ENCODE data around the gene NEDD4L. TPM values are rescaled to one million over a fixed set of nuclear protein-coding genes. Genes with fewer than 3 reads are reported as not detected.

The NEDD4L gene
- total and polyA plus RNA-seq, 3 donors from 2014 or later, result 14.3 to 43.1 (median 42.7) TPM

DNA sequence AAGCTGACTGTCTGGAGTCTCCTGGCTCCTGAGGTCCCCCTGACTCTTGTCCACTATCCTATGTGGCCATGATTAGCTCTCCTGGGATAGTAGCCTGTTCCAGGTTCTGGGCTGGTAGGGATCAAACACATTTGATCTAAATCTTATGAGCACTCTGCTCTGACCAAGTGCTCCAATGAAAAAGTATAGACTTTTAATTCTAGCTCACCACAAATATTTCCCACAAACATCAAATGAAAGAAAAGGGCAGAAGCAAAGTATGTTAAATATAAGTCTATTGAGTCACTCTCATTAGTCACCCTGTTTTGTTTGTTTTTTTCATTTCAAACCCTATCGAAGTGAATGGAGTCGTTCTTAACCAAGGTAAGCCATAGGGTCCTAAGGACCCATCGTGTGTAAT lies 39.7 kb upstream of the NEDD4L start:
- no peak overlapping the region for H3K27ac ChIP-seq
- no peak for DNase-seq
- no peak for TF ChIP-seq POLR2A (IDR thresholded peaks at IDR 0.05)
- TF ChIP-seq, protein P1, sequence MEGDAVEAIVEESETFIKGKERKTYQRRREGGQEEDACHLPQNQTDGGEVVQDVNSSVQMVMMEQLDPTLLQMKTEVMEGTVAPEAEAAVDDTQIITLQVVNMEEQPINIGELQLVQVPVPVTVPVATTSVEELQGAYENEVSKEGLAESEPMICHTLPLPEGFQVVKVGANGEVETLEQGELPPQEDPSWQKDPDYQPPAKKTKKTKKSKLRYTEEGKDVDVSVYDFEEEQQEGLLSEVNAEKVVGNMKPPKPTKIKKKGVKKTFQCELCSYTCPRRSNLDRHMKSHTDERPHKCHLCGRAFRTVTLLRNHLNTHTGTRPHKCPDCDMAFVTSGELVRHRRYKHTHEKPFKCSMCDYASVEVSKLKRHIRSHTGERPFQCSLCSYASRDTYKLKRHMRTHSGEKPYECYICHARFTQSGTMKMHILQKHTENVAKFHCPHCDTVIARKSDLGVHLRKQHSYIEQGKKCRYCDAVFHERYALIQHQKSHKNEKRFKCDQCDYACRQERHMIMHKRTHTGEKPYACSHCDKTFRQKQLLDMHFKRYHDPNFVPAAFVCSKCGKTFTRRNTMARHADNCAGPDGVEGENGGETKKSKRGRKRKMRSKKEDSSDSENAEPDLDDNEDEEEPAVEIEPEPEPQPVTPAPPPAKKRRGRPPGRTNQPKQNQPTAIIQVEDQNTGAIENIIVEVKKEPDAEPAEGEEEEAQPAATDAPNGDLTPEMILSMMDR (IDR thresholded peaks at IDR 0.05), result no peak
- H3K9me3 ChIP-seq, result no peaks in the 10 kb centered on the region
- H3K36me3 ChIP-seq (ENCODE audit: low read depth, missing control alignments), result no peaks in the 10 kb centered on the region
- H3K4me3 ChIP-seq, result no peak overlapping the region
- intact Hi-C loops (cut with DNase I; ENCODE audit: low total_unique reads), result no loop called here
- H3K4me1 ChIP-seq, result no peaks in the 10 kb centered on the region
- H3K27me3 ChIP-seq, result no peaks in the 10 kb centered on the region
- WGBS, 2 donors, result 93 to 95% methylated on average over 3 of the region's 3 CpGs

DNA sequence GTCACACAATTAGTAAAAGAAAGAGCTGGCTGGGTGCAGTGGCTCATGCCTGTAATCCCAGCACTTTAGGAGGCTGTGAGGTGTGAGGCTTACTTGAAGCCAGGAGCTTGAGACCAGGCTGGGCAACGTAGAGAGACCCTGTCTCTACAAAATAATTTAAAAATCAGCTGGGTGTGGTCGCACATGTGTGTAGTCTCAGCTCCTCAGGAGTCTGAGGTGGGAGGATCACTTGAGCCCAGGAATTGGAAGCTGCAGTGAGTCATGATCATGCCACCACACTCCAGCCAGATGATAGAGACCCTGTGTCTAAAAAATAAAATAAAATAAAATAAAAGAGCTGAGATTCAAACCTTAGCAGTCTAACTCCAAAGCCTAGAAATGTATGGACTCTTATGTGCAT lies 39.0 kb upstream of the NEDD4L start:
- TF ChIP-seq, protein P1 (IDR thresholded peaks at IDR 0.05), result no peak
- TF ChIP-seq POLR2A (IDR thresholded peaks at IDR 0.05), result no peak
- 83 to 91% methylated on average over 2 of the region's 2 CpGs for WGBS, 2 donors
- no peaks in the 10 kb centered on the region for H3K9me3 ChIP-seq
- H3K27ac ChIP-seq, result no peak overlapping the region
- no peaks in the 10 kb centered on the region for H3K27me3 ChIP-seq
- DNase-seq, result no peak
- no peaks in the 10 kb centered on the region for H3K4me1 ChIP-seq
- intact Hi-C loops (cut with DNase I; ENCODE audit: low total_unique reads), result no loop called here
- H3K36me3 ChIP-seq (ENCODE audit: low read depth, missing control alignments), result no peaks in the 10 kb centered on the region
- no peak overlapping the region for H3K4me3 ChIP-seq

DNA sequence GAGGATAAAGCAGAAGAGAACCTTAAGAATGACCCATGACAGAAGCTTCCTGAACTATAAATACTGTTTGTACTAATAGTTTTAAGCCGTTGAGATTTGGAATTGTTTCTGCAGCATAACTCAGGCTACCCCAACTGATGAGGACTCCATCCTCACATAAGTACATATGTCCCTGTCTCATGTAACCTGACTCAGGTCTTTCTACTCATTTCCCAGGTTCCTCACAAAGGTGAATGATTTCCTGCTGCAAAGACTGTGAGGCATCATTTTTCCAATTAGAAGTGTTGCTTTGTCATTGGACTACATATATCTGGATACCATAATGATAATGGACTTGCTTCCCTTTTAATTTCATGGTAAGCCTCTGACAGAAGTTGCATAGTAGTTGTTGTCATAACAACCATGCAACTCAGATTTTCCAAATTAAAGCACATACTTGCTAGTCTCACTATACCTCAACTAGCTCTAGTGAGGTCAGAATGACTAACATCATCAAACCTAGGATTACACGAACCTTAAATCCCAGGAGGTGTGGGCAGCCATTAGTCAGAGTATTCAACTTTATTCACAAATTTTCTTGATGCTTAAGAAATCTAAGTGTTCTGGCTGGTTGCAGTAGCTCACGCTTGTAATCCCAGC lies 38.0 kb upstream of the NEDD4L start:
- no peak for TF ChIP-seq POLR2A (IDR thresholded peaks at IDR 0.05)
- TF ChIP-seq, protein P1 (IDR thresholded peaks at IDR 0.05), result no peak
- H3K9me3 ChIP-seq, result no peaks in the 10 kb centered on the region
- no peak overlapping the region for H3K27ac ChIP-seq
- H3K4me1 ChIP-seq, result no peaks in the 10 kb centered on the region
- WGBS, 2 donors, result 76 to 85% methylated on average over 3 of the region's 3 CpGs
- intact Hi-C loops (cut with DNase I; ENCODE audit: low total_unique reads), result no loop called here
- no peak overlapping the region for H3K4me3 ChIP-seq
- no peaks in the 10 kb centered on the region for H3K27me3 ChIP-seq
- H3K36me3 ChIP-seq (ENCODE audit: low read depth, missing control alignments), result no peaks in the 10 kb centered on the region
- DNase-seq, result no peak

DNA sequence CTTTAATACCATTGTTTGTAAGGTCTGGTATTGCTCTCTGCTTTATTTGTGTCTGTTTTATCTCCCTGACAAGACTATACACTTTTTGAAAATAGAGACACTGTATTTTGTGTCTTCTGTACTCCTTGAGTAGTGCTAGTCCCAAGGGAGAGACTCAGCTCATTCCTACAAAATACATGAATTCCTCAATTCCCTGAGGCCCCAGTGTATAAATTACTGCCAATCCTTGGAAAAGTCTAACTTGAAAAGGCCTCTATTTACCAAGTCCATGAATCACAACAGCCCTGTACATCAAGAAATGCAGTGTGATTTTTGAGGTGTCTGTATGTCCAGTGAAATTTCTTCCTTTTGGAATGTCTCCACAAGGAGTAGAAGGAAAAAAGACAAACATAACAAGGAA lies 34.9 kb upstream of the NEDD4L start:
- no peaks in the 10 kb centered on the region for H3K36me3 ChIP-seq (ENCODE audit: low read depth, missing control alignments)
- no peak for TF ChIP-seq POLR2A (IDR thresholded peaks at IDR 0.05)
- TF ChIP-seq, protein P1 (IDR thresholded peaks at IDR 0.05), result no peak
- DNase-seq, result no peak

DNA sequence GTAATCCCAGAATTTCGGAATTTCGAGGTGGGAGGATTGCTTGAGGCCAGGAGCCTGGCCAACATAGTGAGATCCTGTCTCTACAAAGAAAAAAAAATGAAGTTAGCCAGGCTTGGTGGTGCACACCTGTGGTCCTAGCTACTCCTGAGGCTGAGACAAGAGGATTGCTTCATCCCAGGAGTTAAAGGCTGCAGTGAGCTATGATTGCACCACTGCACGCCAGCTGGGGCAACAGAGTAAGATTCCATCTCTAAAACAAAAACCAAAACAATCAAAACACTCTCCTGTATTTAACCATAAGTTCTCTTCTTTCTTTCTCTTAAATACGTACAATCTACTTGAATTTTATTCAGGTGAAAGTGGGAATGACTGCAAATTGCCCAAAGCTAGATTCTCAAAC lies 33.8 kb upstream of the NEDD4L start:
- H3K9me3 ChIP-seq, result no peaks in the 10 kb centered on the region
- intact Hi-C loops (cut with DNase I; ENCODE audit: low total_unique reads), result no loop called here
- no peak for TF ChIP-seq POLR2A (IDR thresholded peaks at IDR 0.05)
- TF ChIP-seq, protein P1 (IDR thresholded peaks at IDR 0.05), result no peak
- no peaks in the 10 kb centered on the region for H3K36me3 ChIP-seq (ENCODE audit: low read depth, missing control alignments)
- no peak for DNase-seq
- H3K4me3 ChIP-seq, result no peak overlapping the region
- no peaks in the 10 kb centered on the region for H3K27me3 ChIP-seq
- 93 to 95% methylated on average over 4 of the region's 4 CpGs for WGBS, 2 donors
- H3K4me1 ChIP-seq, result no peaks in the 10 kb centered on the region
- H3K27ac ChIP-seq, result no peak overlapping the region

More for the DNA sequence above, 34.9 kb upstream of the NEDD4L start:
- no peaks in the 10 kb centered on the region for H3K4me1 ChIP-seq
- H3K27ac ChIP-seq, result no peak overlapping the region
- H3K9me3 ChIP-seq, result no peaks in the 10 kb centered on the region
- H3K27me3 ChIP-seq, result no peaks in the 10 kb centered on the region
- intact Hi-C loops (cut with DNase I; ENCODE audit: low total_unique reads), result no loop called here
- no peak overlapping the region for H3K4me3 ChIP-seq

All from testis (tissue), 3 donors.